ENCODE measurements around the gene ATP5MC2.
"Not testable (repeated sequence)": the region's sequence is repeated elsewhere in the genome, so short reads cannot be mapped to it uniquely, and the experiment has no call there.

Gene ATP5MC2

GRCh38 chr12:53636641-53637040 is 39.2 kb downstream of the ATP5MC2 start:
- no peaks in the 10 kb centered on the region for H3K4me1 ChIP-seq
- H3K4me3 ChIP-seq = no peak overlapping the region
- H4K20me1 ChIP-seq = no peaks in the 10 kb centered on the region
- peaks cover 21% of the 10 kb centered on the region for H3K9me3 ChIP-seq
- no peaks in the 10 kb centered on the region for H3K27me3 ChIP-seq
- no peak overlapping the region for H3K9ac ChIP-seq
- H3K27ac ChIP-seq = no peak overlapping the region
- no peaks in the 10 kb centered on the region for H3K36me3 ChIP-seq
- no peak overlapping the region for H3K4me2 ChIP-seq
- no peak for TF ChIP-seq Cebpa-rat (IDR thresholded peaks at IDR 0.05)

GRCh38 chr12:53635708-53636107 is 40.2 kb downstream of the ATP5MC2 start:
- not testable (repeated sequence) for H3K9ac ChIP-seq, H3K27ac ChIP-seq, H4K20me1 ChIP-seq, H3K36me3 ChIP-seq, H3K27me3 ChIP-seq, H3K4me1 ChIP-seq, H3K4me2 ChIP-seq, H3K4me3 ChIP-seq
- peaks cover 26% of the 10 kb centered on the region for H3K9me3 ChIP-seq

GRCh38 chr12:53631721-53632120 is 44.2 kb downstream of the ATP5MC2 start:
- H3K27me3 ChIP-seq = no peaks in the 10 kb centered on the region
- H3K4me2 ChIP-seq = no peak overlapping the region
- H3K9ac ChIP-seq = no peak overlapping the region
- H3K4me3 ChIP-seq = no peak overlapping the region
- peaks cover 8% of the 10 kb centered on the region for H3K4me1 ChIP-seq
- H4K20me1 ChIP-seq = no peaks in the 10 kb centered on the region
- H3K27ac ChIP-seq = no peak overlapping the region
- peaks cover 26% of the 10 kb centered on the region for H3K9me3 ChIP-seq
- TF ChIP-seq Cebpa-rat (IDR thresholded peaks at IDR 0.05) = no peak
- H3K36me3 ChIP-seq = no peaks in the 10 kb centered on the region

GRCh38 chr12:53627919-53628318 is 48.0 kb downstream of the ATP5MC2 start:
- TF ChIP-seq Cebpa-rat (IDR thresholded peaks at IDR 0.05) = no peak
- Histone ChIP-seq H3K9me3 (peaks cover 10% of the 10 kb centered on the region), H3K4me3 (no peak overlapping the region), H3K27ac (no peak overlapping the region), H3K9ac (no peak overlapping the region), H3K36me3 (no peaks in the 10 kb centered on the region), H4K20me1 (no peaks in the 10 kb centered on the region), H3K4me1 (peaks cover 35% of the 10 kb centered on the region), H3K27me3 (no peaks in the 10 kb centered on the region), H3K4me2 (no peak overlapping the region)

- Histone ChIP-seq H3K9me3 (peaks cover 5% of the 10 kb centered on the region; the same call in 1 of the 2 replicates), H4K20me1 (no peaks in the 10 kb centered on the region), H3K9ac (peak overlapping the region; percentile 98), H3K27ac (peak overlapping the region; percentile 97), H3K4me3 (peak overlapping the region; percentile 73), H3K4me2 (peak overlapping the region; percentile 85), H3K36me3 (0 out of 2 replicates have a peak, but pooled peaks cover 3% of the 10 kb centered on the region), H3K27me3 (no peaks in the 10 kb centered on the region), H3K4me1 (peaks cover 47% of the 10 kb centered on the region)
- no peak for TF ChIP-seq Cebpa-rat (IDR thresholded peaks at IDR 0.05)
Observed at GRCh38 chr12:53626702-53627169, 49.1 kb downstream of the ATP5MC2 start.

GRCh38 chr12:53625946-53626701 is 49.8 kb downstream of the ATP5MC2 start, which contains the start of gene ATF7:
TSS of gene ATF7 (minus strand) at chr12:53626382. CDS start at chr12:53601000, 25,382 bp downstream.
- TF ChIP-seq Cebpa-rat (IDR thresholded peaks at IDR 0.05) = no peak
- Histone ChIP-seq H3K36me3 (0 out of 2 replicates have a peak, but pooled peaks cover 3% of the 10 kb centered on the region), H3K9me3 (no peaks in the 10 kb centered on the region), H3K4me2 (peak within 1 kb of the TSS; percentile 96), H4K20me1 (no peaks in the 10 kb centered on the region), H3K27me3 (no peaks in the 10 kb centered on the region), H3K4me3 (peak within 1 kb of the TSS; percentile 73), H3K4me1 (peaks cover 51% of the 10 kb centered on the region), H3K9ac (peak within 1 kb of the TSS; percentile 98), H3K27ac (peak within 1 kb of the TSS; percentile 97)

GRCh38 chr12:53625373-53625945 is 50.4 kb downstream of the ATP5MC2 start:
- H3K27ac ChIP-seq = peak overlapping the region; percentile 97
- H3K4me1 ChIP-seq = peaks cover 51% of the 10 kb centered on the region
- H4K20me1 ChIP-seq = no peaks in the 10 kb centered on the region
- H3K4me3 ChIP-seq = peak overlapping the region; percentile 73
- H3K27me3 ChIP-seq = no peaks in the 10 kb centered on the region
- no peaks in the 10 kb centered on the region for H3K9me3 ChIP-seq
- H3K36me3 ChIP-seq = 0 out of 2 replicates have a peak, but pooled peaks cover 3% of the 10 kb centered on the region
- H3K9ac ChIP-seq = peak overlapping the region; percentile 98
- no peak for TF ChIP-seq Cebpa-rat (IDR thresholded peaks at IDR 0.05)
- peak overlapping the region; percentile 96 for H3K4me2 ChIP-seq

- Histone ChIP-seq H3K9ac (peak overlapping the region; percentile 98), H4K20me1 (no peaks in the 10 kb centered on the region), H3K4me1 (peaks cover 52% of the 10 kb centered on the region)
Observed at GRCh38 chr12:53624956-53625355, 50.9 kb downstream of the ATP5MC2 start.

GRCh38 chr12:53624458-53624857 is 51.4 kb downstream of the ATP5MC2 start:
- TF ChIP-seq Cebpa-rat (IDR thresholded peaks at IDR 0.05) = no peak
- Histone ChIP-seq H3K4me3 (peak overlapping the region; percentile 73), H3K36me3 (0 out of 2 replicates have a peak, but pooled peaks cover 3% of the 10 kb centered on the region), H3K4me1 (peaks cover 57% of the 10 kb centered on the region), H3K9me3 (no peaks in the 10 kb centered on the region), H3K27ac (peak overlapping the region; percentile 97; the same call in 1 of the 2 replicates), H3K9ac (peak overlapping the region; percentile 98), H3K27me3 (no peaks in the 10 kb centered on the region), H4K20me1 (no peaks in the 10 kb centered on the region), H3K4me2 (peak overlapping the region; percentile 96)

More at GRCh38 chr12:53624956-53625355, 50.9 kb downstream of the ATP5MC2 start:
- no peak for TF ChIP-seq Cebpa-rat (IDR thresholded peaks at IDR 0.05)
- H3K27me3 ChIP-seq = no peaks in the 10 kb centered on the region
- peak overlapping the region; percentile 73 for H3K4me3 ChIP-seq
- H3K36me3 ChIP-seq = 0 out of 2 replicates have a peak, but pooled peaks cover 3% of the 10 kb centered on the region
- H3K27ac ChIP-seq = peak overlapping the region; percentile 97; the same call in 1 of the 2 replicates
- peak overlapping the region; percentile 96 for H3K4me2 ChIP-seq
- no peaks in the 10 kb centered on the region for H3K9me3 ChIP-seq

Data from BLaER1 (cell line).